Epithelial cell of proximal tubule (primary cell): ENCODE data around the gene ARHGEF1. TPM values are rescaled to one million over a fixed set of nuclear protein-coding genes. Genes with fewer than 3 reads are reported as not detected.

Experiments
- DNase-seq: peaks from one replicate; pipeline ENCODE4 v3.0.0-alpha.2; 2011; ENCODE audit warnings: low read depth
- H3K4me3 ChIP-seq: 2 replicates; pipeline ENCODE4 v1.5.1; 2011; ENCODE audit warnings: low read depth, mild to moderate bottlenecking, low read length
- CTCF ChIP-seq: conservative IDR thresholded peaks from 2 replicates; pipeline ENCODE4 v1.5.1; 2012; ENCODE audit warnings: low read depth, mild to moderate bottlenecking, low read length
- total RNA-seq: library from RNA; depleted of rRNA; stranded (reverse); fragments of >200 nt; gene quantifications from 2 replicates; pipeline ENCODE4 v1.2.3, GENCODE V29; 2015

The ARHGEF1 gene
- total RNA-seq, 1 donor from 2014 or later: 65.9 TPM

- DNase-seq: no peak
- peak; percentile 94 for TF ChIP-seq CTCF
- no peak overlapping the region for H3K4me3 ChIP-seq
Measured at GRCh38 chr19:41951686-41952172, 68.7 kb downstream of the ARHGEF1 start.

DNA sequence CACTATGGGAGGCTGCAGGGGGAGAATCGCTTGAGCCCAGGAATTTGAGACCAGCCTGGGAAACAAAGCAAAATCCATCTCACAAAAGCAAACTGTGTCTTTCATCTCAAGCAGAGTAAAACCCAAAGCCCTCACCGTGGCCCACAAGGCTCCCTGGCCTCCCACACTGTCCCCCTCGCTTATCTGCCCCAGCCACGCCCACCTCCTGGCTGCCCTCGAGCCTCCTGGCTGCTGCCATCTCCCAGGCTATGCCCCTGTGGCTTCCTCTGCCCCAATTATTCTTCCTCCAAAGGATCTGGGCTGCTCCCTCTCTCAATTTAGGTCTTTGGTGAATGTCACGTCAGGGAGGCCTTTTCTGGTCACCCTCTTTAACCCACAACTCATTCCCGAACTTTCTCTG lies 72.5 kb downstream of the ARHGEF1 start:
- no peak for TF ChIP-seq CTCF
- DNase-seq: no peak
- H3K4me3 ChIP-seq: no peak overlapping the region

DNA sequence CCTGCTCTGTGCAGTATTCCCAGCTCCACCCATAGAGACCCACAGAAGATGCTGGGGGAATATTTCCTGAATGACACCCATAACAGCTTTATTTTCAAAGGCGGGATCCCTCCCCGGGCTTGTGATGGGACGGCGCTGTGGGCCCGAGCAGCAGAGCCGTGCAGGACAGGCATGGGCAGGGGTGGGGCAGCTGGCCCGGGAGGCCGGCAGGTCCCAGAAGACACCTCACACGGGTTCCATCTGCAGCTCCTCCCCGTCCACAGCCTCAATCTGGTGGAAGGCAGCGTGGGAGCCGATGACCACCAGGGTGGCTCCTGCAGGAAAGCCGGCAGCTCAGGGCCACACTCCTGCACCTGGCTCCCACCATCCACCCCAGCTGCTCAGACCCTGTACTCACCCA lies 73.6 kb downstream of the ARHGEF1 start:
- H3K4me3 ChIP-seq: no peak overlapping the region
- no peak for TF ChIP-seq CTCF

More for the DNA sequence above, 73.6 kb downstream of the ARHGEF1 start:
- no peak for DNase-seq

Other genes starting within 250 kb of the ARHGEF1 start
- not detected in 2 replicates for gene CEACAM7, start 194.9 kb upstream of the ARHGEF1 start, total RNA-seq
- gene CEACAM5, start 174.6 kb upstream of the ARHGEF1 start, total RNA-seq: not detected in 2 replicates
- under 0.01 and 1.1 TPM in 2 replicates for gene CEACAM6, start 127.7 kb upstream of the ARHGEF1 start, total RNA-seq
- gene CEACAM3, start 86.6 kb upstream of the ARHGEF1 start, total RNA-seq: not detected in 2 replicates
- gene LYPD4, start 38.5 kb upstream of the ARHGEF1 start, total RNA-seq: not detected in 2 replicates
- not detected in 2 replicates for gene DMRTC2, start 38.1 kb upstream of the ARHGEF1 start, total RNA-seq
- 1,573 and 1,845 TPM in 2 replicates for gene RPS19, start 22.9 kb upstream of the ARHGEF1 start, total RNA-seq
- gene CD79A, start 5.9 kb upstream of the ARHGEF1 start, total RNA-seq: not detected in 2 replicates
- gene ERFL, start 45.3 kb downstream of the ARHGEF1 start, total RNA-seq: not detected in 2 replicates
- gene RABAC1, start 76.1 kb downstream of the ARHGEF1 start, total RNA-seq: 108 and 161 TPM in 2 replicates
- 0.36 TPM in 1 of 2 replicates, not detected in the other for gene ATP1A3, start 111.0 kb downstream of the ARHGEF1 start, total RNA-seq
- gene GRIK5, start 187.0 kb downstream of the ARHGEF1 start, total RNA-seq: 2.5 and 14.3 TPM in 2 replicates
- gene ZNF574, start 193.0 kb downstream of the ARHGEF1 start, total RNA-seq: 19.6 and 22.1 TPM in 2 replicates
- 0.46 and 3.2 TPM in 2 replicates for gene POU2F2, start 249.3 kb downstream of the ARHGEF1 start, total RNA-seq